DMS 273 treated with DMSO at 0.1 percent for 48 hours (cell line): ENCODE measurements around the gene RCC2.
"Not testable (repeated sequence)": the region's sequence is repeated elsewhere in the genome, so short reads cannot be mapped to it uniquely, and the experiment has no call there.

Experiments
- DNase-seq: peaks from one replicate; lab custom pipeline; 2025; lab: John Stamatoyannopoulos, UW

Gene RCC2

GRCh38 chr1:17419626-17420328 is 19.7 kb downstream of the RCC2 start:
- no peak for DNase-seq

DNA sequence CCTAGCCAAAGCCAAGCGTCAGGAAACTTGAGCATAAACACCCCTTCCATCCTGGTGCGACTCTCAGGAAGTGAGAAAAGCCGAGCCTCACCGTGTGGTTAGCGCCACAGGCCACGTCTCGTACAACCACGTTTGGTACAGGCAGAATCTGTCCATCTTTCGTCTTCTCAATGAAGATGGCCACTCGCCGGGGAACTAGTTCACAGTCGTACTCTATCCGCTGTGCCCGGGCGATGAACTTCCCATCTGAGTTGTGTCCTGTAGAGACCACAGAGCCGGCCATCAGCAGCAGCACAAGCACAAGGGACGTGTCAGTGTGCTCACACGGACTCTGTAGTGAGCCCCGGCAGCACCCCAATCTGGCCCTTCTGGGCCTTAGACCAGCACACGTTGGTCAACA is 23.1 kb downstream of the RCC2 start:
- DNase-seq = no peak

DNA sequence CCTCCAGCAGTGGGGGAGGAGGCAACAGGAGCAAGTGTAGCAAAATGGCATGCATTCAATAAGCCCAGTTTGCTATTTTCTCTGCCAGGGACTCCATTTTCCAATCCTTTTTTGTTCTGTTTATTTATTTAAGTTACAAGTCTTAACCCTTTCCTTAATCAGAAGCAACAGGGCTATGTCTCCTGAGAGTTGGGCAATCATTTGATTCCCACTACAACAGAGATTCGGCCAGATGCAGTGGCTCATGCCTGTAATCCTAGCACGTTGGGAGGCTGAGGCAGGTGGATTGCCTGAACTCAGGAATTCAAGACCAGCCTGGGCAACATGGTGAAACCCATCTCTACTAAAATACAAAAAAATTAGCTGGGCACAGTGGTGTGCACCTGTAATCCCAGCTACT is 25.5 kb downstream of the RCC2 start:
- DNase-seq = no peak

DNA sequence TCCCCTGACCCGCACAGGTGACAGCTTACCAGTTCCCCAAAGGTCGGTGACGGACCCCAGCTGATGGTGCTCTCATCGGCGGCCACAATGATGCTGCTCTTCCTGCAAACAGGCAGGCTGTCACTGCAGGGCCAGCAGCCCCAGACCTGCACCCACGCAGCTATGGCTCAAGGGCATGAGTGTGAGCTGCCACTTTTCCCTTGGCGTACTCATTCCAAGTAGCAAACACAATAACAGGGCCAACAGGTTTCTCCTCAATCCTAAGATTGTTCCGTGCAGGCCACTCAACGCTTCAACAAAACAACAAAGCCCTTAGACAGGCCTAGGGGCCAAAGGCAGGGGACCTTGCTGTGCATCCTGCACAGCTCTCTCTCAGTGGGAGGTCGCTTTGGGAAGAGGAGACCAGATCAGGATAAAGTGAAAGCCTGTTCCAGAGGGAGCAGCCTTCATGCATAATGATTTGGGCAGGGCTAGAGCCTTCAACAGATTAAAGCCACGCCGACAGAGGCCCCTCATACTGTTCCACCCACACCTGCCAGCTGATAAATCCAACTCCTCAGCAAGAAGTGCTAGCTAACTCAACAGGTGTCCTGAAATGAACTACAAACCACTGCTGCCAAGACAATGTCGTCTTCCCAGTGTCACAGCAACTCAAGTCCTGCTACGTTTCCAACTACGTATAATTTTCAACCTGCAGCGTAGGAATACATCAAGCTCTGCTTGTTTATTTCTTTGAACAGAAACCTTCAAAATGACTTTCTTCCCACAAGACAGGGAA is 27.2 kb downstream of the RCC2 start:
- DNase-seq = no peak

GRCh38 chr1:17409391-17409811 is 30.1 kb downstream of the RCC2 start:
- no peak for DNase-seq

GRCh38 chr1:17407786-17408514 is 31.5 kb downstream of the RCC2 start:
- DNase-seq = not testable (repeated sequence)

GRCh38 chr1:17406760-17407475 is 32.6 kb downstream of the RCC2 start:
- DNase-seq = not testable (repeated sequence)

GRCh38 chr1:17405898-17406759 is 33.3 kb downstream of the RCC2 start:
- DNase-seq = no peak

- DNase-seq = no peak
Measured at GRCh38 chr1:17404820-17405219, 34.7 kb downstream of the RCC2 start.

DNA sequence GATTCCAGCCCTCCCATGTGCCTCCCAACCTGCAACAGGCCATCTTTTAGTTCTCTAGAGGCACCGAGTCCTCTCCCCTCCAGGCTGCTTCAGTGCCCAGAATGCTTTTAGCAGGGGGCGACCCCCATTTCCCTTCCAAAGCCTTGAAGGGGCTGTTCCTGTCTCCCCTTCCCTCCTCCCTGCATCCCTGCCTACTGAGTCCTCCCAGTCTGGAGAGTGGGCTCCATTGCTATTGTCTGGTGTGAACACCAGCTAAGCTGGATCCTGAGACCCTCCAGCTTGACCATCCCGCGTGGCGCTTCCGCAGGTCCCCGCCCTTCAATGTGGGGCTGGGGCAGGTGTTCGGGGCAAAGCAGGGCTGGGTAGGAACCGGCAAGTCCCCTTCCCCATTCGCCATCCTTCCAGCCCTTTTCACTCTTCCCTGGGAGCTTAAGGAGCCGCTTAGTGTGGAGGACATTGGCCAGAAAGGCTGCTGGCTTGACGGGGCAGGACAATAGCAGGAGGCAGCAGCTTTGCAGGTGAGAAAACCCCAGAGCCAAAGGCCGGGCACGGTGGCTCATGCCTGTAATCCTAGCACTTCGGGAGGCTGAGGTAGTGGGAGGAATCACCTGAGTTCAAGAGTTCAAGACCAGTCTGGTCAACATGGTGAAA is 35.3 kb downstream of the RCC2 start:
- DNase-seq = no peak

- no peak for DNase-seq
Measured at GRCh38 chr1:17403081-17403480, 36.4 kb downstream of the RCC2 start.

DNA sequence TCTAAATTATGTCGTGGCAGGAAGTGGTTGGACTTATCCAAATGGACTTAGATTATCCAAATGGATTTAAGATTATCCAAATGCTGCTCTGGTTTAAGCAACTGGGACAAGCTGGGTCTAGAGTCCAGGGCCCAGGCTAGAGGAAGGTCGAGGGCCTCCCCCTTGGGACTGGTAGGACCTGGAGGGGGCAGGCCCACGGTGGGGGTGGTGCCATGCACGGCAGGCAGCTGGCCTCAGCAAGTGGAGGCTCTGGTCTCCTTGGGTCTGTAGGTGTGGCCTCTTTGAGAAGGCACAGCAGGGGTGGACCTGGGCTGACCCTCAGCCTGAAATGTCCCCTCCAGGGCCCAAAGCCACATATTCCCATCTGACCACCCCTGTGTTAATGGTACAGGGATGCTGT is 37.6 kb downstream of the RCC2 start:
- DNase-seq = no peak

- DNase-seq = no peak
Measured at GRCh38 chr1:17400725-17401341, 38.6 kb downstream of the RCC2 start.

DNA sequence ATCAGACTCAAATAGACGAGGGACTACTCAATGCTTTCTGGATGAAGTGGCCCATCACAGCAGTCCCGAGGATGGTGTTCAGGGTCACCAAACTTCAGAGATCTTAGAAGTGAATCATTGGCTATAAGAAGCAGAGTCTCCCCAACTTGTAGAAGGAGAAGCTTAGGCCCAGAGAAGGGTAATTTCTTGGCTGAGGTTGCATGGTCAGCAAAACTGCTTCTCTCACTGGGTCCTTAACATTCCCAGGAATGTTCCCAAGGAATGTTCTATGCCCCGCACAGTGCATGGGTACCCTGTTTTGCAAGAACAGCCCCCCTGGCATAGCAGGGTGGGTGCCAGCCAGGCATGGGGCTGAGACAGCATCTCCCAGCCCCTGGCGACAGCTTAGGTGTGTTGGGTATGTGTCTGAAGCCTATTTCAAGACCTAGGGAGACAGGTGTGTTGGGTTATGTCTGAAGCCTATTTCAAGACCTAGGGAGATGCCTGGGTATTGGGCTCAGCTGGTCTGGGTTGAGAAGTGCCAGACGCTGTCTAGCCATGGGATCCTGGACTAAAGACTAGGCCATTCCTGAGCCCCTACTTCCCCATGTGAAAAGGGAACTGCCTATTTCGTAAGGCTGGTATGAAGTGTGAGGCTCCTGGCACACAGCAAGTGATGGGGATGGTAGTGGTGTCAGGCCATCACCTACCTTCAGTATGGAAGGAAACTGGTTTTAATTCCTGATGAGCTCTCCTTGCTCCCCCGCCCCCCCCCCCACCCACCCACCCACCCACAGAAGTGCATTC is 41.4 kb downstream of the RCC2 start:
- no peak for DNase-seq

DNA sequence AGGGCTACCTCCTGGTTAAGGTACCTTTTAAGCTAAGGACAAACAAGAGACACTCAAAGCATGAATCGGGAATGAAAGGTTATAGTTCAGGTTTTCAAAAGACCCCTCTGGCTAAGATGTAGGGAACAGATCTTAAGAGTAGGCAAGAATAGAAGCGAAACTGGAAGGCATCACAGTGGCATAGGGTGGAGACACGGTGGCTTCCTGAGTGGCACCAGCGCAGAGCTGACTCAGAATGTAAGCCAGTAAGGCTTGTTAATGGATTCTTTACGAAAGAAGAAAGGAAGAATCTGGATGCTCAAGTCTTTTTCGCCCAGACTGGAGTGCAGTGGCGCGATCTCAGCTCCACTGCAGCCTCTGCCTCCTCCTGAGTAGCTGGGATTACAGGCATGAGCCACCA is 46.2 kb downstream of the RCC2 start:
- no peak for DNase-seq

DNA sequence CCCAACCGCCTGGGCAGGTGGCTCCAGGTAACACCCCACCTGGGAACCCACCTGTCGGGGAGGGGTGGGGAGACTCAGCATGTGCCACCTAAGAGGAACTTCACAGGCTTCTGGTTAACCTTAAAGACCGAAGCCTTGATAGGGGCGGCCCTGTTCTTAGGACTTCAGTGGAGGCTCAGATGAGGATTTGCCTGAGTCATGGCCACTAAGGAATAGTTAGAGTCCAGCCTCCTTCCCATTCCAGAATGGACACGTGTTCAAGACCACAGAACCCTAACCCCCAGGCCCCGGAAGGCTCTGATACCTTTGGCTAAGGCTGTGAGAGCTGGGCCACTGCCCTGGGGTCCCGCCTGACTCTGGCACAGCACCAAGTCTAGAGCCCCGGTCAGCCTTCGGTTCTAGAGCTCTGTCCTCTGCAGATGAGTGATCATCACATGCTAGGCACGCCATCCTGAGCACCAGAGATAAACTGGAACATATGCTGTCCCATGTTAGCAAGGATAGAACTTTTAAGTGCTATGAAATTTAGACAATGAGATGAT is 47.2 kb downstream of the RCC2 start:
- DNase-seq = no peak

DNA sequence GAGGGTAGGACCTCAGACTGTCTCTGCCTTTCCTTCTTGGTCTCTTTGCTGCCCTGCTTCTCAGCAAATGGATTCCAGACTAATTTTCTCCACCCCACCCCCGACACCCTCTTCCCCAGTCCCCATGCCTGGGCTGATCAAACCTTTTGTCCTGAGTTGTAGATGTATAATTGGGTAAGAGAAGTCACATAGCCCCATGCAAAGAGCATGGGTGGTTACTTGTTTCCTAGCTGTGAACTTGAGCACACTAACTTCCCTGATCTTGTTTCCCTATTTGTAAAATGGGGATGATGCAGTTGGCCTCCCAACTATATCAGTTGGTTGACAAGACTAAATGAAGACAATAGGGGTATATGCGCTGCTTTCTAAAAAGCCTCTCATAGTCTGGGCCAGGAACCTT is 58.3 kb downstream of the RCC2 start:
- no peak for DNase-seq

- no peak for DNase-seq
Measured at GRCh38 chr1:17377325-17377953, 62.0 kb downstream of the RCC2 start.

DNA sequence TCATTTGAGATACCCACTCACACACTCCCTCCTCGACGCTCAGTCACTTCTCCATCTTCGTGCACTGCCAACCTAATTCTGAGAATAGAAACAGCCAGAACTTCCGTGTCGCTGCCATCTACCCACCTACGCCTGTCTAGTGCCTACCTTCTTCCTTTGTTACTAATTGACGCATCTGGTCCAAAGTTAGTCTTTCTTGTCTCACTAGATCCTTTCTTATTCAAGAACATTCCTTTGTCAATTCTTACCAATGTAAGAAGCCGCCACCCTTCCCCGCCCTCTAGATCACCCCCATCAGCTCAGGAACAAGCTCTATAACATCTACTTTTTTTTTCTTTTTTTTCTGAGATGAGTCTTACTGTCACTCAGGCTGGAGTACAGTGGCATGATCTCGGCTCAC is 63.8 kb downstream of the RCC2 start:
- DNase-seq = no peak
